ENCODE measurements around the gene PTPRO.

- TF ChIP-seq CTCF (IDR thresholded peaks at IDR 0.05) (no peak), POLR2A (IDR thresholded peaks at IDR 0.05) (no peak), POLR2AphosphoS5 (IDR thresholded peaks at IDR 0.05; ENCODE audit: insufficient read depth in 1 of 2, low read depth in 1 of 2) (no peak)
Observed at GRCh38 chr12:15368812-15369211, 46.5 kb downstream of the PTPRO start.
